OCI-LY7 (cell line): ENCODE results near the gene CADM4.

Experiments
- CTCF ChIP-seq: fragments of 200-600 bp; sonication (generic); conservative IDR thresholded peaks from 2 replicates; pipeline ENCODE4 v1.5.1; 2014; ENCODE audit warnings: mild to moderate bottlenecking, antibody characterized with exemption, low read length, moderate library complexity, mixed read lengths
- EZH2phosphoT487 ChIP-seq: fragments of 200-600 bp; sonication (generic); IDR thresholded peaks from 2 replicates; pipeline ENCODE4 v1.6.1; 2018; ENCODE audit warnings: low read depth, borderline replicate concordance, mild to moderate bottlenecking, mixed run types, antibody characterized with exemption, low read length, moderate library complexity, mixed read lengths

GRCh38 chr19:43634068-43634467 is 5.6 kb downstream of the CADM4 start:
- TF ChIP-seq CTCF: no peak
- no peak for TF ChIP-seq EZH2phosphoT487
